Right atrium auricular region (tissue), 2 donors: ENCODE results near the gene LCN12. TPM values are rescaled to one million over a fixed set of nuclear protein-coding genes. Genes with fewer than 3 reads are reported as not detected.
A peak's percentile ranks its signal among the peaks of the same experiment; 100 is the strongest.

Source experiments
- DNase-seq: peaks from one replicate; pipeline ENCODE4 v3.0.0-alpha.2; 2019; ENCODE audit warnings: low spot score
- H3K27ac ChIP-seq, 2 donors: fragments of 200-600 bp; sonication (generic); 1 replicate in 1 of 2; 2 replicates in 1 of 2; pipeline ENCODE4 v1.5.1; 2016 to 2019
- H3K27me3 ChIP-seq, 2 donors: fragments of 200-600 bp; sonication (generic); one replicate each; pipeline versions ENCODE4 v1.5.1 to v1.6.0; 2017 to 2019
- H3K36me3 ChIP-seq: fragments of 200-600 bp; sonication (generic); one replicate; pipeline ENCODE4 v1.5.1; 2016
- H3K4me1 ChIP-seq, 2 donors: fragments of 200-600 bp; sonication (generic); one replicate each; pipeline versions ENCODE4 v1.5.1 to v1.6.0; 2017 to 2019
- H3K4me3 ChIP-seq, 2 donors: fragments of 200-600 bp; sonication (generic); 1 replicate in 1 of 2; 2 replicates in 1 of 2; pipeline ENCODE4 v1.5.1; 2017 to 2019; ENCODE audit warnings: mild to moderate bottlenecking in 1 of 2, moderate library complexity in 1 of 2
- H3K9me3 ChIP-seq, 2 donors: fragments of 200-600 bp; sonication (generic); one replicate each; pipeline ENCODE4 v1.5.1; 2019
- total RNA-seq, 2 donors: library from RNA; depleted of rRNA; stranded (reverse); fragments of >200 nt; gene quantifications; one replicate each; pipeline ENCODE4 v1.1.0, GENCODE V29; 2016
- TF ChIP-seq, protein P1 (sequence below), 2 donors: fragments of 200-600 bp; sonication (generic); IDR thresholded peaks; one replicate each; pipeline ENCODE4 v1.5.1; 2019; ENCODE audit warnings: antibody characterized with exemption in 2 of 2

The LCN12 gene
- total RNA-seq, 2 donors from 2014 or later = 10.8 to 11.3 TPM

DNA sequence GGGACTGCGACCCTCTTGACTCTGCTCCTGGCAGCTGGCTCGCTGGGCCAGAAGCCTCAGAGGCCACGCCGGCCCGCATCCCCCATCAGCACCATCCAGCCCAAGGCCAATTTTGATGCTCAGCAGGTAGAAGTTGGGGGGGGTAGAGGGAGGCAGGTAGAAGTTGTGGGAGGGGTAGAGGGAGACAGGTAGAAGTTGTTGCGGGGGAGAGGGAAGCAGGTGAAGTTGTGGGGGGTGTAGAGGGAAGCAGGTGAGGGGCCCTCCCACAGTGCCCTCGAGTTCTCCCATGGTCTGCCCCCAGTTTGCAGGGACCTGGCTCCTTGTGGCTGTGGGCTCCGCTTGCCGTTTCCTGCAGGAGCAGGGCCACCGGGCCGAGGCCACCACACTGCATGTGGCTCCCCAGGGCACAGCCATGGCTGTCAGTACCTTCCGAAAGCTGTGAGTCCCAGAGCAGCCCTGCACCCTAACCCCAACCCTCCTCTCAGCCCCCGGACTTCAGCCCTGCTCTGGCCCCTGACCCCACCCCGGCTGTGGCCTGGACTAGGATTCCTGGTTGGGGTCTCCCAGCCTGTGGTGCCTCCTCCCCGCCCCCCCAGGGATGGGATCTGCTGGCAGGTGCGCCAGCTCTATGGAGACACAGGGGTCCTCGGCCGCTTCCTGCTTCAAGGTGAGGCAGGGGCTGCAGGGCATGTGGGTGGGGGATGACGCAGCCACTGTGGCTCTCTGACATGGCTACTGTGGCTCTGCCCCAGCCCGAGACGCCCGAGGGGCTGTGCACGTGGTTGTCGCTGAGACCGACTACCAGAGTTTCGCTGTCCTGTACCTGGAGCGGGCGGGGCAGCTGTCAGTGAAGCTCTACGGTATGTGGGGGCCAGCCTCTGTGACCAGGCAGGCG, 6.5 kb upstream of the LCN12 start:
- peaks cover 25% of the 10 kb centered on the region for H3K36me3 ChIP-seq
- no peak for DNase-seq
- TF ChIP-seq, protein P1, sequence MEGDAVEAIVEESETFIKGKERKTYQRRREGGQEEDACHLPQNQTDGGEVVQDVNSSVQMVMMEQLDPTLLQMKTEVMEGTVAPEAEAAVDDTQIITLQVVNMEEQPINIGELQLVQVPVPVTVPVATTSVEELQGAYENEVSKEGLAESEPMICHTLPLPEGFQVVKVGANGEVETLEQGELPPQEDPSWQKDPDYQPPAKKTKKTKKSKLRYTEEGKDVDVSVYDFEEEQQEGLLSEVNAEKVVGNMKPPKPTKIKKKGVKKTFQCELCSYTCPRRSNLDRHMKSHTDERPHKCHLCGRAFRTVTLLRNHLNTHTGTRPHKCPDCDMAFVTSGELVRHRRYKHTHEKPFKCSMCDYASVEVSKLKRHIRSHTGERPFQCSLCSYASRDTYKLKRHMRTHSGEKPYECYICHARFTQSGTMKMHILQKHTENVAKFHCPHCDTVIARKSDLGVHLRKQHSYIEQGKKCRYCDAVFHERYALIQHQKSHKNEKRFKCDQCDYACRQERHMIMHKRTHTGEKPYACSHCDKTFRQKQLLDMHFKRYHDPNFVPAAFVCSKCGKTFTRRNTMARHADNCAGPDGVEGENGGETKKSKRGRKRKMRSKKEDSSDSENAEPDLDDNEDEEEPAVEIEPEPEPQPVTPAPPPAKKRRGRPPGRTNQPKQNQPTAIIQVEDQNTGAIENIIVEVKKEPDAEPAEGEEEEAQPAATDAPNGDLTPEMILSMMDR (IDR thresholded peaks at IDR 0.05) = no peak
- H3K9me3 ChIP-seq = no peaks in the 10 kb centered on the region
- no peaks in the 10 kb centered on the region for H3K27me3 ChIP-seq
- no peak overlapping the region for H3K4me3 ChIP-seq
- H3K27ac ChIP-seq = peak overlapping the region; percentile 51 to 95
- peaks cover 0 to 64% of the 10 kb centered on the region in 2 donors for H3K4me1 ChIP-seq

DNA sequence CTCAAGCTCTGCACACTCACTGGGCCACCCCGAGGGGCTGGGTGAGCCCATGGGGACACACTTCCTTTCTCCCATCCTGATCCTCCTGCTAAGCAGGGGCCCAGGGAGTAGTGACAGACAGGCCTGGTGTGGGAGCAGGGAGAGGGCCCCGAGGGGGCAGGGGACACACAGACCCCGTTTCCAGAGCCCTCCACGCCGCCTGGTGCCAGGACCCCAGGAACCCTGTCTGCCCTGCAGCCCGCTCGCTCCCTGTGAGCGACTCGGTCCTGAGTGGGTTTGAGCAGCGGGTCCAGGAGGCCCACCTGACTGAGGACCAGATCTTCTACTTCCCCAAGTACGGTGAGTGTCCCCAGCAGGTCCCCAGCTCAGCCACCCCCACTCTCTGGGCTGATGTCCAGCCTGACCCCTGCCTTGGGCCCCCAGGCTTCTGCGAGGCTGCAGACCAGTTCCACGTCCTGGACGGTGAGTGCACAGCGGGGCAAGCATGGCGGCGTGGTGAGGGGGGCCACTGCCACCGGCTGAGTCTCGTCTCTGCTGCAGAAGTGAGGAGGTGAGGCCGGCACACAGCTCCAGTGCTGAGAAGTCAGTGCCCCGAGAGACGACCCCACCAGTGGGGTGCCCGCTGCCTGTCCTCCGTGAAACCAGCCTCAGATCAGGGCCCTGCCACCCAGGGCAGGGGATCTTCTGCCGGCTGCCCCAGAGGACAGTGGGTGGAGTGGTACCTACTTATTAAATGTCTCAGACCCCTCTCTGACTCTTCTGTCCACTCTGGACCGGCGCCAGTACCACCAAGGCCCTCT, 5.6 kb upstream of the LCN12 start:
- no peaks in the 10 kb centered on the region for H3K9me3 ChIP-seq
- TF ChIP-seq, protein P1 (IDR thresholded peaks at IDR 0.05) = no peak
- DNase-seq = no peak
- peak overlapping the region; percentile 85 to 98 for H3K27ac ChIP-seq
- no peaks in the 10 kb centered on the region for H3K27me3 ChIP-seq
- no peak overlapping the region for H3K4me3 ChIP-seq
- peaks cover 0 to 68% of the 10 kb centered on the region in 2 donors for H3K4me1 ChIP-seq
- peaks cover 17% of the 10 kb centered on the region for H3K36me3 ChIP-seq

DNA sequence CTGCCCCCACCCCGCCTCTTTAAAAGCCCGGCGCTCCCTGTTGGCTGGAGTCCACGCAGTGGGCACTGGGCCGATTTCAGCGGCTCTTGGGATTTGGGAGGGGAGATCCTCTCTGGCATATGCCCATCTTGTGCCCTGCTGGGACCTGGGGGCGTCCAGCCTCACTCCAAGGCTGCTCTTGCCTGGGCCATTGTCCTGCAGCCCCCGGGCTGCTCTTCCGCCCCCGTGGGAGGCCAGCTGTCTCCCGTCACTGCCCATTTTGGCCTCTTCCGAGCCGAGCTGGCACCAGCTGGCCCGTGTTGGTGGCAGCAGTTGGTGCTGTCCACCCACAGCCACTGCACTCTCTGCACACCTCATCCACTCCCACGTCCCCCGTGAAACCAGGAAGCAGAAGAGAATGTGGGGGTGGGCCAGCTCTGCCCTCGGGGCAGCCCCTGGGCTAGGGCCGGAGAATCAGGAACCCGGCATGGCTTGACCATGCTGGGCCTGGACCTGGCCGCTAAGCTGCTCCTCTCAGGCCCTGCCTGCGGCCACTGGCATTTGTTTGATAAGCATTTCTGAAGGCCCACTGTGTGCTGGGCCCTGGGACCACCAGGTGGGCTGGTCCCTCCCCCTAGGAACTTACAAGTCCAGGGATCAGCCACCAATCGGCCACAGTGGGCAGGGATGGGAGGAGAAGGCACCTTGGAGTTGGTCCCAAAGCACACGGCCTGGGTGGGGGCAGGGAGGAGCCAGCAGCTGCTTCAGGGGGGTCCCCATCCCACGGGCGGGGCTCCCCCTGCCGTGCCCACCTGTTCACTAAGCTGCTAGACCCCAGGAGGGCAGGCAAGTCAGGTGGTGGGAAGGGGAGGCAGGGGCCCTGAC, 4.8 kb upstream of the LCN12 start:
- Histone ChIP-seq H3K27me3 (no peaks in the 10 kb centered on the region), H3K27ac (peak overlapping the region; percentile 85 to 98), H3K36me3 (peaks cover 8% of the 10 kb centered on the region), H3K4me3 (no peak overlapping the region), H3K9me3 (no peaks in the 10 kb centered on the region), H3K4me1 (peaks cover 0 to 76% of the 10 kb centered on the region in 2 donors)
- TF ChIP-seq, protein P1 (IDR thresholded peaks at IDR 0.05) = no peak
- DNase-seq = no peak

DNA sequence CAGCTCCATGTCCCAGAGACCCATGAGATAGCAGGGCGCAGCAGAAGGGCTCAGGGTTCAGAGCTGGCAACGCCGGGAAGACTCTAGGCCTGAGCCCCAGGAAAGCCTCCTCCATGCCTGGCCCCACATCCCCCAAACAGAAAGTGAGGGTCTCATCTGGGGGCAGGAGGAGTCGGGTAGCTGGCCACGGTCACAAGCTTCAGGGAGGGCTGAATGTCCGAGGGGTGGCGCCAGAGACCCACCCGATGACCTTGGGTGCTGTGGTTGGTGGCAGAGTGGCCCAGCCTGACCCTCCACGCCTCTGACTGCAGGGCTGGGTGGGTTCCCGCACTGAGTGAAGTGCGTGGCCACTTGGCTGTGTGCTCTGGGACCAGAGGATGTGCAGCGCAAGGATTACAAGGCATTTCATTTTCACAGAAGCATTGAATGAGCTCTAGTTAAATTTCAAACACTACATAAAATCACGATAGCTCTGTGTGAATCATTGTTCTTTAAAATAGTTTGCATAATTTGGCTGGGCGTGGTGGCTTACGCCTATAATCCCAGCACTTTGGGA, 4.0 kb upstream of the LCN12 start:
- Histone ChIP-seq H3K36me3 (peaks cover under 1% of the 10 kb centered on the region), H3K4me3 (no peak overlapping the region), H3K4me1 (peaks cover 0 to 77% of the 10 kb centered on the region in 2 donors), H3K27me3 (no peaks in the 10 kb centered on the region), H3K27ac (peak overlapping the region; percentile 85 to 98), H3K9me3 (no peaks in the 10 kb centered on the region)
- no peak for DNase-seq
- TF ChIP-seq, protein P1 (IDR thresholded peaks at IDR 0.05) = peak; percentile 25 to 75

DNA sequence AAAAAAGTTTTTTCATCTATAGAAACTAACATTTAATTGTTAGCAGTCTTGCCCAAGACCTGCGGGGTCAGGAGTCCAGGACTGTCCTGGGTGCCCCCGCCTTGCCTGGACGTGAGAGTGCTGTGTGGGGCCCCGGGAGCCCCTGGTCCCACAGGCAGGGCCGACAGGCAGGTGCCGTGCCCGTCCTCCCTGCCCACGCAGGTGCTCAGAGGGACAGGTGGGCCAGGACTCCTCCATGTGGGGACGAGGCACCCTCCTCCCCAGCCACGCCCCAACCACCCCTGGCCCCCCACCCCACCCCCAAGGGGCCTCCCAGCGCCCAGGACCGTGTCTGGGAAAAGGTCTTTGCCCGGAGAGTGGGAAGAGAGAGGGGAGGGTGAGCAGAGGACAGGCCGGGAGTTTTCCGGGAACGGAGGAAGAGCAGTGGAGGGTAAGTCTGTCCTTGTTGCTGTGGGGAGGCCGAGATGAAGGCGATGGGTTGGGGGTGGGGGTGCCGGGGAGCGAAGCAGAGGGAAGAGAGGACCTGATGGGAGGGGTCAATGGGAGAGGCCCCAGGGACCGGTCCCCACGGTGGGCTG, 2.7 kb upstream of the LCN12 start:
- H3K27ac ChIP-seq = peak overlapping the region; percentile 85 to 98
- no peak for DNase-seq
- TF ChIP-seq, protein P1 (IDR thresholded peaks at IDR 0.05) = no peak

More for the DNA sequence above, 2.7 kb upstream of the LCN12 start:
- Histone ChIP-seq H3K9me3 (no peaks in the 10 kb centered on the region), H3K4me1 (peaks cover 0 to 70% of the 10 kb centered on the region in 2 donors), H3K4me3 (peak overlapping the region; percentile 54 to 63), H3K36me3 (no peaks in the 10 kb centered on the region), H3K27me3 (no peaks in the 10 kb centered on the region)
